ENCODE measurements around the gene EIF4A3.

Gene EIF4A3

GRCh38 chr17:80110927-80111701 is 35.8 kb downstream of the EIF4A3 start:
- DNase-seq = peak; percentile 84

GRCh38 chr17:80110447-80110812 is 36.5 kb downstream of the EIF4A3 start:
- no peak for DNase-seq

GRCh38 chr17:80109713-80110446 is 37.0 kb downstream of the EIF4A3 start:
- DNase-seq = peak; percentile 56

GRCh38 chr17:80109066-80109660 is 37.8 kb downstream of the EIF4A3 start:
- peak; percentile 51 for DNase-seq

GRCh38 chr17:80108036-80108971 is 38.6 kb downstream of the EIF4A3 start:
- peak; percentile 48 for DNase-seq

- DNase-seq = peak; percentile 55
Observed at GRCh38 chr17:80107231-80108021, 39.5 kb downstream of the EIF4A3 start.

- peak; percentile 59 for DNase-seq
Observed at GRCh38 chr17:80106751-80107150, 40.2 kb downstream of the EIF4A3 start.

- peak; percentile 47 for DNase-seq
Observed at GRCh38 chr17:80106176-80106575, 40.8 kb downstream of the EIF4A3 start.

GRCh38 chr17:80105762-80106161 is 41.2 kb downstream of the EIF4A3 start:
- DNase-seq = peak; percentile 51

GRCh38 chr17:80104956-80105375 is 42.0 kb downstream of the EIF4A3 start:
- DNase-seq = peak; percentile 50

- DNase-seq = peak; percentile 77
Observed at GRCh38 chr17:80104321-80104955, 42.5 kb downstream of the EIF4A3 start.

- no peak for DNase-seq
Observed at GRCh38 chr17:80103449-80104085, 43.4 kb downstream of the EIF4A3 start.

- DNase-seq = peak; percentile 60
Observed at GRCh38 chr17:80102664-80103448, 44.1 kb downstream of the EIF4A3 start.

GRCh38 chr17:80101946-80102663 is 44.8 kb downstream of the EIF4A3 start:
- no peak for DNase-seq

GRCh38 chr17:80101011-80101945 is 45.6 kb downstream of the EIF4A3 start, which contains the start of gene GAA:
Gene GAA, plus strand, starts transcription at chr17:80101581. Its CDS starts 3,006 bp downstream, at chr17:80104587.
- DNase-seq = peak; percentile 92

- DNase-seq = no peak
Observed at GRCh38 chr17:80100035-80100323, 46.9 kb downstream of the EIF4A3 start.

GRCh38 chr17:80099291-80100034 is 47.5 kb downstream of the EIF4A3 start:
- DNase-seq = peak; percentile 57
